Epithelial cell of esophagus (primary cell): ENCODE measurements around the gene NEDD9.
A peak's percentile ranks its signal among the peaks of the same experiment; 100 is the strongest.

Source experiments
- DNase-seq: peaks from one replicate; pipeline ENCODE4 v3.0.0; 2010; ENCODE audit warnings: low read depth
- H3K4me3 ChIP-seq: 2 replicates; pipeline ENCODE4 v1.5.1; 2011; ENCODE audit warnings: mild to moderate bottlenecking, low read length, control low read depth
- TF ChIP-seq, protein P1 (sequence below): IDR thresholded peaks from 2 replicates; pipeline ENCODE4 v1.5.1; 2011; ENCODE audit warnings: low read depth, mild to moderate bottlenecking, low read length, control low read depth, inconsistent platforms; ENCODE audit not compliant: insufficient read depth; ENCODE audit errors: missing control alignments

NEDD9 gene

DNA sequence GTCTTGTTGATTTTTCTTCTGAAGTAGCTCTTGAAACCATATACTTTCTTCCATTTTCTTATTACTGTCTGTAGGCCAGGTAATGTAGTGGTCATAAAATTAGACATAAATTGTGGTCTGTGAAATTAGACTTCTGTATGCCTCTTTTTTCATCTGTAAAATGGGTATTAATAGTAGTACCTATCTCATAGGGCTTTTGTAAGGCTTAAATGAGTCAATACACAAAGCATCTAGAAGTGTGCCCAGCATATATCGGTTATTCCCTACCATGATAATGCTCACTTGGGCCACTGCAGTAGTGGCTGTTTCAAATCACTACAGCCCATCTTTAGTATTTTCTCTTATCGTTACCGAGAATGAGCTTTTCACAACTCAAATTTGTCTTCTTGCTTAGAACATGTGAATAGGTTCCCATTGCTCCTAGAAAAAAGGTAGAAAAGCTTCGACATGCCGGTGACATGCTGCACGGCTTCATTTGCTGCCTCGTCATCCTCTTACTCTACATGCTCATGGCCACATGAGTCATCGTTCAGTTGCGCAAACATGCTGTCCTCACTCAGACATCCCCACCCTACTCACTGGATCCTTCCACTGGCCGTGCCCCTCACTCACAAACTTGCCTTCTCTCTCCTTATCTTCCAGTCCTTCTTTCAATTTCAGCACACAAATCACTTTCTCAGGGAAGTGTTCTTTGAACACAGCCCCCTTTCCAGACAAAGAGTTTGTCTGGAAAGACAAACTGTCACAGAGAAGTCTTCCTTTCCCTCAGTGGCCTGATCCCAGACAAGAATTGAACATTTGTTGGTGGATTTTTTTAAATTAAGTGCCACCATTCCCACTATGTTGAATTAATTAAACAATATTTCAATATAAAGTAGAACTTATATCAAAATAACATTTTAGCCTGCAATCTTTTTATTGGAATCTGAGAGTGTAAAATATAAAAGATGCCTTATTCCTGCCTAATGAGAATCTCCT lies 88.8 kb downstream of the NEDD9 start:
- peak; percentile 99 for DNase-seq
- H3K4me3 ChIP-seq, result no peak overlapping the region
- TF ChIP-seq, protein P1, sequence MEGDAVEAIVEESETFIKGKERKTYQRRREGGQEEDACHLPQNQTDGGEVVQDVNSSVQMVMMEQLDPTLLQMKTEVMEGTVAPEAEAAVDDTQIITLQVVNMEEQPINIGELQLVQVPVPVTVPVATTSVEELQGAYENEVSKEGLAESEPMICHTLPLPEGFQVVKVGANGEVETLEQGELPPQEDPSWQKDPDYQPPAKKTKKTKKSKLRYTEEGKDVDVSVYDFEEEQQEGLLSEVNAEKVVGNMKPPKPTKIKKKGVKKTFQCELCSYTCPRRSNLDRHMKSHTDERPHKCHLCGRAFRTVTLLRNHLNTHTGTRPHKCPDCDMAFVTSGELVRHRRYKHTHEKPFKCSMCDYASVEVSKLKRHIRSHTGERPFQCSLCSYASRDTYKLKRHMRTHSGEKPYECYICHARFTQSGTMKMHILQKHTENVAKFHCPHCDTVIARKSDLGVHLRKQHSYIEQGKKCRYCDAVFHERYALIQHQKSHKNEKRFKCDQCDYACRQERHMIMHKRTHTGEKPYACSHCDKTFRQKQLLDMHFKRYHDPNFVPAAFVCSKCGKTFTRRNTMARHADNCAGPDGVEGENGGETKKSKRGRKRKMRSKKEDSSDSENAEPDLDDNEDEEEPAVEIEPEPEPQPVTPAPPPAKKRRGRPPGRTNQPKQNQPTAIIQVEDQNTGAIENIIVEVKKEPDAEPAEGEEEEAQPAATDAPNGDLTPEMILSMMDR, result no peak

DNA sequence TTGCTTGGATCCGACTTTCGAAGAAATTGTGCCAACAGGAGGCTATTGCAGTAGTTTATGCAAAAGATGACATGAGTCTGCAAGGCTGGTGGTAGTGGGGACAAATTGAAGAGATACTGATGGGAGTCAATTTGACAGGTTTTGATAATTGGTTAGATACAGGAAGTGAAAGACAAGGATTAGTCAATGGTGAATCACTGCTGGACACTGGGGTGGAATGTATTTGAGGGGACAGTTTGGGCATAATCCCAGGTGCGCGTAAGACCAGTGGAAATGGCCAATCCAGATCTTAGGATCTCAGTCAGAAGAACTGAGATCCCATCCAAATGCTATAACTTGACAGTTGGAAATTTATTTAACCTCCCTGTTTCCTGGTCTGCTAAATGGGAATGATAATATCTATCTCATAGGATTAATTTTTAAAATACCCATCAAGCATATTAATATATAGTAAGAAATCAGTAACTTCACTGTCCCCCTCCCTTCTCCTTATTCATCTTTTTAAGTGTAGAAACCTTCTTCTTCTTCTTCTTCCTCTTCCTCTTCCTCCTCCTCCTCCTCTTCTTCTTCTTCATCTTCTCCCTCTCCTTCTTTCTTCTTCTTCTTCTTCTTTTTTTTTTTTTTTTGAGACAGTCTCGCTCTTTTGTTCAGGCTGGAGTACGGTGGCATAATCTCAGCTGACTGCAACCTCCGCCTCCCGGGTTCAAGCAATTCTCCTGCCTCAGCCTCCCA lies 90.0 kb downstream of the NEDD9 start:
- TF ChIP-seq, protein P1, result no peak
- no peak overlapping the region for H3K4me3 ChIP-seq
- peak; percentile 4 for DNase-seq

DNA sequence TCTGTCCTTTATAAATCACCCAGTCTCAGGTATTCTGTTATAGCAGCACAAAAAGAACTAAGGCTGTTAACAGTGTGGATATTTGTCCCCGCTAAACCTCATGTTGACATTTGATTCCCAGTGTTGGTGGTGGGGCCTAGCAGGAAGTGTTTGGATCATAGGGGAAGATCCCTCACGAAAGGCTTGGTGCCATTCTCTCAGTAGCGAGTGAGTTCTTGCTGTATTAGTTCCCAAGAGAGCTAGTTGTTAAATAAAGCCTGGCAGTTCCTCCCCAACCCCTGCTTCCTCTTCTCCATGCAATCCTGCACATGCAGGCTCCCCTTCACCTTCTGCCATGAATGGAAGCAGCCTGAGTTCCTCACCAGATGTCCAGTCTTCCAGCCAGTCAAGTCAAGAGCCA lies 91.2 kb downstream of the NEDD9 start:
- no peak for DNase-seq
- no peak overlapping the region for H3K4me3 ChIP-seq
- TF ChIP-seq, protein P1, result no peak

DNA sequence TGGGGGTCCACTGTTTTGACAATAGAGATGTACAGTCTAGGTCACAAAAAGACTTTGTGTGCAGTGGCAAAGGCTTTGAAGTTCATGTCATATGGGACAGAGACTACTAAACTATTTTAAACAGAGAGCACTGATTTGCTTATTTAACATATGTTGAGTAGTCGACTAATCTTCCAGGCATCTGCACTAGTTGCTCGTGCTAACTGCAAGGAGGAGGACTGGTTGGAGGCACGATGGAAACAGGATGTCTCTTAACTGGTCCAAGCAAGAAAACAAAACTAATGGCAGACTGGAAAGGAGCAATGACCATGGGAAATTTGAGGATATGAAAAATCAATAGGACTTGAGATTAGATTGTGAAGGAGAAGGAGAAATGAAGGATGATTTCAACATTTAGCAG lies 92.4 kb downstream of the NEDD9 start:
- H3K4me3 ChIP-seq, result no peak overlapping the region
- TF ChIP-seq, protein P1, result no peak
- DNase-seq, result peak; percentile 48

DNA sequence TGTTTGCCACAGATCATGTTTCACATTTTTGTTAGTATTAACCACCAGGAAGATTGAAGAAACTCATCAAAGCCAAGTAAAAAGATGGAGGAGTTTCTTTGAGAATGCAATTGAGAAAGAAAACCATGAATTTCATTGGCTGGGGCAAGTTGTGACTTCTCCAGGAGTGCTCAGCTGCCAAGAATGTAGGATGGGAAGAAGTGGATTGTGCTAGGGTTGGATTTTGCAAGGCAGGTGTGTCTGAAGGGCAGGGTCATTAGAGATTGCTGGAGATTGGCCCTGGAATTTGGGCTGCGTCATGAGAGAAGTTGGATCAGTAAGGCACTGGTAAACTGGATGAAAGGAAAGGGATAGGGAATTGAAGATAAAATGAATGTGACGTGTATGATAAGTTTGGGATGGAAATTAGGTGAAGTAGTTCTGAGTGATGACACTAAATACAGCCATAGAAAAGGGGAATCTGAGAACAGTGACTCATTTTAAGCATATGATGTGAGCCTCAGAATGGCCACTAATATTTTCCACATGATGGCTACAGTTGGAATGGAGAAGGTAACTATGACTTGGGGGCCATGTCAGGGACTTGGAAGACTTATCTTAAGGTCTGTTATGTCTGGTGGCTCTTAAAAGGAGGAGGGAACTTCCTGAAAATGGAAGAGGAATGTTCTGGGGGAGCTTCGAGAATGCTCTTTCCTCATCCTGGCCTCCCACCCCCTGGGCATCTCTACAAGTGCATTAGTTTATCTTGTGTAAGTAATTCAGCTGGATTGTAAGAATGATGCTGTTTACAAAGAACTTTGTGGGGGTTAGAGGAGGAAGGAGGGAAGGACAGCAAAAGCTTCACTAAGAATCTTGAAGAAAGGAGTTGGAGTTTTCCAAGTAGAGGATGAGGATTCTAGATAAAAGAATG lies 93.2 kb downstream of the NEDD9 start:
- DNase-seq, result peak; percentile 99
- no peak overlapping the region for H3K4me3 ChIP-seq
- TF ChIP-seq, protein P1, result no peak

DNA sequence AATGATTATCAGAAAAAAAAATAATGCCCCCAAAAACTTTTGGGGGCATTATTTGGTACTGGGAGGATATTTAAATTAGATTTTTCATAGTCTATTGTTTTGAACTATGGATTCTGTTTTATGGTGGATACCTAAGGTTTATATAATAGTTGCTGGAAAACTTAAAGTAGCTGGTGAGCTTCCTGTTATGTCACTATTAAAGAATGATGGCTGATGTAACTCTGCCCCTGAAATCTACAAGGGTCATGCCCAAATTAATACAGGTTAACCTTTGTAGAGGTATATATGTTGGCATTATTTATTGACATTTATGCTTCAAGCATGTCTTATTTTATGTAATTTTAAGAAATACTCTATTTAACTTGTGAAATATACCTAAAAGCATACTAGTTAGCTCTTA lies 95.7 kb downstream of the NEDD9 start:
- no peak for DNase-seq
- TF ChIP-seq, protein P1, result no peak
- H3K4me3 ChIP-seq, result no peak overlapping the region
